Vagina (tissue), 2 donors: Measurements from ENCODE around the gene FOXR1. TPM values are rescaled to one million over a fixed set of nuclear protein-coding genes. Genes with fewer than 3 reads are reported as not detected.

Source experiments
- DNase-seq, 2 donors: peaks; one replicate each; pipeline ENCODE4 v3.0.0-alpha.2; 2017; ENCODE audit errors: extremely low spot score in 2 of 2
- H3K27ac ChIP-seq: fragments of 200-600 bp; sonication (generic); one replicate; pipeline ENCODE4 v1.5.1; 2019
- H3K27me3 ChIP-seq: fragments of 200-600 bp; sonication (generic); one replicate; pipeline ENCODE4 v1.5.1; 2019
- H3K36me3 ChIP-seq, 2 donors: fragments of 200-600 bp; sonication (generic); one replicate each; pipeline ENCODE4 v1.5.1; 2017 to 2019
- H3K4me1 ChIP-seq: fragments of 200-600 bp; sonication (generic); one replicate; pipeline ENCODE4 v1.5.1; 2019
- H3K4me3 ChIP-seq, 2 donors: fragments of 200-600 bp; sonication (generic); 1 replicate in 1 of 2; 2 replicates in 1 of 2; pipeline ENCODE4 v1.5.1; 2016 to 2019
- H3K9me3 ChIP-seq: fragments of 200-600 bp; sonication (generic); one replicate; pipeline ENCODE4 v1.5.1; 2019
- CTCF ChIP-seq, 3 experiments: fragments of 450-650 bp in 2 of 3; fragments of 200-600 bp in 1 of 3; sonication (generic) in 1 of 3; IDR thresholded peaks; one replicate each; pipeline ENCODE4 v1.5.1; 2017 to 2019; ENCODE audit warnings: antibody characterized with exemption in 3 of 3, mild to moderate bottlenecking in 2 of 3, moderate library complexity in 2 of 3
- POLR2A ChIP-seq, 2 donors: fragments of 450-650 bp; IDR thresholded peaks; one replicate each; pipeline ENCODE4 v1.6.1; 2017; ENCODE audit warnings: antibody characterized with exemption in 2 of 2, mild to moderate bottlenecking in 2 of 2, moderate library complexity in 2 of 2
- POLR2AphosphoS5 ChIP-seq, 2 donors: sonication (generic); formaldehyde crosslinking; IDR thresholded peaks; one replicate each; pipeline ENCODE4 v1.9.0; 2017; ENCODE audit warnings: antibody characterized with exemption in 2 of 2, mild to moderate bottlenecking in 2 of 2, low read depth in 1 of 2; ENCODE audit not compliant: insufficient read depth in 1 of 2
- intact Hi-C: fragments of 100-400 bp; cut with DNase I; formaldehyde crosslinking; loops from one replicate; pipeline ENCODE4 v1.15.1; 2023
- microRNA-seq: library from miRNA; unstranded; fragments of <30 nt; microRNA quantifications from one replicate; pipeline ENCODE4, GENCODE V29; 2017; ENCODE audit warnings: borderline number of aligned reads, borderline replicate concordance
- small RNA-seq: library from RNA; depleted of rRNA; stranded (forward); fragments of <200 nt; gene quantifications from one replicate; pipeline ENCODE3, GENCODE V24; 2016
- total RNA-seq: library from RNA; depleted of rRNA; stranded (reverse); fragments of >200 nt; gene quantifications from one replicate; pipeline ENCODE4 v1.2.3, GENCODE V29; 2016

Gene FOXR1
- total RNA-seq, 1 donor from 2014 or later: not detected

DNA sequence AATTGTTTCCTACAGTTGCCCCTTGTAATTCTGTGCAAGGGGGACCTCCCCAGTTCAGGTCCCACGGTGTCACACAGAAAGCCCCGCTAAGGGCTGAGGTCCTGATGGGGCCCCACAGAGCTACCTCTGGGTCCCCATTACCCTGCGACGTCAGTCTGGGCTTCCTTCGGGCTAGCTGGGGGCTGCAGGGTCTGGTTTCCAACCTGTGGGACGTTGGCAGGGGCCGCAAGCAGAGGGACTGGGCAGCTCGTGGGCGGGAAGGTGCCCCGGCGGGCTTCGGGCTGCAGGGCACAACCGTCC is 58.4 kb downstream of the FOXR1 start:
- Histone ChIP-seq H3K4me1 (peaks cover 25% of the 10 kb centered on the region), H3K27me3 (no peaks in the 10 kb centered on the region), H3K27ac (peak overlapping the region; percentile 90), H3K36me3 (peaks cover 0 to 14% of the 10 kb centered on the region in 2 donors), H3K9me3 (no peaks in the 10 kb centered on the region), H3K4me3 (peak overlapping the region; percentile 74 to 92)
- intact Hi-C loops: no loop called here
- DNase-seq: no peak
- TF ChIP-seq CTCF (IDR thresholded peaks at IDR 0.05) (no peak), POLR2A (IDR thresholded peaks at IDR 0.05) (no peak), POLR2AphosphoS5 (IDR thresholded peaks at IDR 0.05; ENCODE audit: insufficient read depth in 1 of 2, low read depth in 1 of 2) (no peak)

- TF ChIP-seq CTCF (IDR thresholded peaks at IDR 0.05): peak in 2 of 3 experiments; percentile 88 to 90
- TF ChIP-seq POLR2AphosphoS5 (IDR thresholded peaks at IDR 0.05; ENCODE audit: insufficient read depth in 1 of 2, low read depth in 1 of 2): peak; percentile 86 to 96
- TF ChIP-seq POLR2A (IDR thresholded peaks at IDR 0.05): no peak
- intact Hi-C loops: no loop called here
- peaks cover 0 to 9% of the 10 kb centered on the region in 2 donors for H3K36me3 ChIP-seq
- H3K27me3 ChIP-seq: no peaks in the 10 kb centered on the region
- H3K4me1 ChIP-seq: peaks cover 25% of the 10 kb centered on the region
- no peaks in the 10 kb centered on the region for H3K9me3 ChIP-seq
- DNase-seq: peak; percentile 98 to 99
- H3K27ac ChIP-seq: peak within 1 kb of the TSS; percentile 90
- peak within 1 kb of the TSS; percentile 74 to 92 for H3K4me3 ChIP-seq
Measured at GRCh38 chr11:119030329-119031047, 58.9 kb downstream of the FOXR1 start, which contains the start of gene SLC37A4. Gene SLC37A4, minus strand, starts transcription at chr11:119030877.

Small RNAs within 50 kb of the gene (microRNA-seq; reads per million reads assigned to microRNA genes)
- not detected for gene MIR3656

Small RNAs within 50 kb of the gene (small RNA-seq; reads per million reads assigned to genes)
- not detected for gene AP003392.2
- gene RF00017: not detected
- gene RF00019: not detected
- gene RN7SL688P: not detected

Other genes starting within 250 kb of the FOXR1 start
- 81.5 TPM for gene DDX6, start 180.6 kb upstream of the FOXR1 start, total RNA-seq
- not detected for gene CXCR5, start 87.9 kb upstream of the FOXR1 start, total RNA-seq
- 30.0 TPM for gene BCL9L, start 45.8 kb upstream of the FOXR1 start, total RNA-seq
- gene UPK2, start 15.5 kb upstream of the FOXR1 start, total RNA-seq: not detected
- gene CENATAC, start 26.4 kb downstream of the FOXR1 start, total RNA-seq: 49.8 TPM
- 1,843 TPM for gene RPS25, start 46.6 kb downstream of the FOXR1 start, total RNA-seq
- gene TRAPPC4, start 47.0 kb downstream of the FOXR1 start, total RNA-seq: 40.0 TPM
- 16.0 TPM for gene SLC37A4, start 59.1 kb downstream of the FOXR1 start, total RNA-seq
- gene HYOU1, start 85.4 kb downstream of the FOXR1 start, total RNA-seq: 49.6 TPM
- 56.0 TPM for gene VPS11, start 96.1 kb downstream of the FOXR1 start, total RNA-seq
- 13.5 TPM for gene HMBS, start 113.1 kb downstream of the FOXR1 start, total RNA-seq
- gene DPAGT1, start 130.1 kb downstream of the FOXR1 start, total RNA-seq: 18.2 TPM
- 7.1 TPM for gene C2CD2L, start 135.6 kb downstream of the FOXR1 start, total RNA-seq
- gene HINFP, start 149.8 kb downstream of the FOXR1 start, total RNA-seq: 22.1 TPM
- gene ABCG4, start 177.3 kb downstream of the FOXR1 start, total RNA-seq: 3.2 TPM
- 15.5 TPM for gene NLRX1, start 197.0 kb downstream of the FOXR1 start, total RNA-seq
- gene NHERF4, start 213.7 kb downstream of the FOXR1 start, total RNA-seq: 0.25 TPM
- gene CBL, start 234.6 kb downstream of the FOXR1 start, total RNA-seq: 15.5 TPM